8988T (cell line): ENCODE measurements around the gene TIGD4.

Experiments used
- DNase-seq: peaks from one replicate; pipeline ENCODE4 v3.0.0; 2011

Gene TIGD4

GRCh38 chr4:152779513-152780266 lies at the start of gene TIGD4, which contains the start of gene ARFIP1:
Gene TIGD4, minus strand, starts transcription at chr4:152779730. Its CDS starts 8,726 bp downstream, at chr4:152771004.
Gene ARFIP1, plus strand, starts transcription at chr4:152779954. Its CDS starts 49,680 bp downstream, at chr4:152829634.
- DNase-seq: peak; percentile 41

GRCh38 chr4:152828122-152828521 lies 48.6 kb upstream of the TIGD4 start:
- DNase-seq: no peak

DNA sequence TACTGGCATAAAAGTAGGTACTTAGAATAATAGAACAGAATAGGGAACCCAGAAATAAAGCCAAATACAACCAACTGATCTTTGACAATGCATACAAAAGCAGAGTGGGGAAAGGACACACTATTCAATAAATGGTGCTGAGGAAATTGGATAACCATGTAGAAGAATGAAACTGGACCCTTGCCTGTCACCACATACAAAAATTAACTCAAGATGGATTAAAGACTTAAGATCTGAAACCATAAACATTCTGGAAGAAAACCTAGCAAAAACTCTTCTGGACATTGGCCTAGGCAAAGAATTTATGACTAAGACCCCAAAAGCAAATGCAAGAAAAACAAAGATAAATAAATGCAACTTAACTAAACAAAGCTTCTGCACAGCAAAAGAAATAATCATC lies 45.8 kb upstream of the TIGD4 start:
- no peak for DNase-seq

GRCh38 chr4:152824561-152824960 lies 45.0 kb upstream of the TIGD4 start:
- no peak for DNase-seq

- DNase-seq: no peak
Measured at GRCh38 chr4:152822323-152822722, 42.8 kb upstream of the TIGD4 start.

DNA sequence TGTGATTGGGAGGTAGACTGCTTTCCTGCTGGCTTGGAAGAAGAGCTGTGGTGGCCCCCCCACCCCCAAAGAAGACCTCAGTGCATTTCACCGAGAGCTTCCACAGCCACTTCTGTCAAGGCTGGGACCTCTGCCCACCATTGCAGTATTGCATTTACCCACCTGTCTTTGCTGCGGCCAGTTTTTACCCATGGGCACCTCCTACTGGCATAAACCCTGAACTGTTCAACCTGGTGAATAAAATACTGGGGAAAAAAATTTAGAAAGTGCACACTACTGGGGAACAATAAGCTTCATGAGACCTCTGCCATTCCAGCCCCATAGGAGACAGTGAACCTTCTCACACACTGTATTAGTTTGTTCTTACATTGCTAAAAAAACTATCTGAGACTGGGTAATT lies 40.5 kb upstream of the TIGD4 start:
- no peak for DNase-seq

DNA sequence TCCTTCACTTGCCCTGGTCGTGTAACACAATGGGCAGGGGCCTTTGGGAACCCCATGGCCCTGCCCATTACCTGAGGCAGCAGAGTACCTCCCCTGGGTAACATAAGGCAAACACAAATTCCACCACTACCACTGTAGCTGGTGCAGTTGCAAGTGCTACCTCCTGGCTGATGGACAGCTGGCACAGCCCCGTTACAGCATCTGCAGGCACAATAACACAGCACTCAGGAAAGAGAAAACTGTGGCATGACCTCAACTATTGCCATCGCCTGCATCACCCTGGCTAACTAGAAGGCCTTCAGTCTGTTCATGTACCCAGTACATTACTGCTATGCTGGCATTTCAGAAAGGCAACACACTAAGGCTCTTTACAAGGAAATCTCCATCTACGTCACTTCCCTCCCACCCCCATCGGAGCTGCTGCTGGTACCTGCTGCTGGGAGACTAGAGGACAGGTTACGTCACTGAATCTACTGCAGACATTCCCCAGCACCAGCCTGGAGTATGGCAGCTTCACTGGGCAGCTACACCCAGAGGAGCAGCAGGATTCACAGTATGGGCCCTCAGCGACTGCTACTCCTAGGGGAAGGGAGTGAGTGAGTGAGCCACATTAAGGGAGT lies 39.6 kb upstream of the TIGD4 start:
- no peak for DNase-seq

DNA sequence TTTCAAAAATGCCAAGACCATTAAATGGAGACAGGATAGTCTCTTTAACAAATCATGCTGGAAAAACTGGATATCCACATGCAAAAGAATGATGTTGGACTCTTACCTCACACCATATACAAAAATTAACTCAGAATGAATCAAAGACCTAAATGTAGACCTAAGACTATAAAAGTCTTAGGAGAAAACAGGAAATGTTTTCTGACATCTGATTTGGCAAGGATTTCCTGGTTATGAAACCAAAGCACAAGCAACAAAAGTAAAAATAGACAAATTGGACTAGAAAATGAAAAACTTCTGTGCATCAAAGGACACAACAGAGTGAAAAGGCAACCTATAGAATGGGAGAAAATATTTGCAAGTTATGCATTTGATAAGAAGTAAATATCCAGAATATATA lies 37.8 kb upstream of the TIGD4 start:
- no peak for DNase-seq

DNA sequence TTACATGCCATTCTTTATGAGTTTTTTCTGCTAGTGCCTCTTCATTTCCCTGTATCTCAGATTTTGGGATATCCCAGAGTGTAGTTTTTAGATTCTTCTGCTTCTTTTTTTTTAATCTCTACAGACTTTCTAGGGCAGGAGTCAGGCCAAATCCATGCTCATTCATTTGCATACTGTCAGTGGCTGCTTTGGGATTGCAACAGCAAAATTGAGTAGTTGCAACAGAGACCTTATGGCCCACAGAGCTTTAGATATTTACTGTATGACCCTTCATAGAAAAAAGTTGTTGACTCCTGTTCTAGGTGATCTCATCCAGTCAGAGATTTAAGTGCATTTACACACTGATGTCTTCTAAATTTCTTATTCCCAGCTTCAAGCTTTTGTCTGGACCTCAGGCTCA lies 35.5 kb upstream of the TIGD4 start:
- no peak for DNase-seq

- DNase-seq: no peak
Measured at GRCh38 chr4:152810715-152811287, 31.3 kb upstream of the TIGD4 start.

DNA sequence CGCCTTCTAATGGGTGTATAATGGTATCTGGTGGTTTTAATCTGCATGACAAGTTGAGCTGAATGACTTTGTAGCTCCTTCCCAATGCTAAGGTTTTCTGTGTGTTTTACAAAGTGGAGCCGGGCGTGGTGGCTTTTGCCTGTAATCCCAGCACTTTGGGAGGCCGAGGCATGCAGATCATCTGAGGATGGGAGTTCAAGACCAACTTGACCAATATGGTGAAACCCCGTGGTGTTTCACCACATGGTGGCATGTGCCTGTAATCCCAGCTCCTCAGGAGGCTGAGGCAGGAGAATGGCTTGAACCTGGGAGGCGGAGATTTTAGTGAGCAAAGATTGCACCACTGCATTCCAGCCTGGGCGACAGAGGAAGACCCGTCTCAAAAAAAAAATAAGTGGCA lies 29.1 kb upstream of the TIGD4 start:
- DNase-seq: no peak

GRCh38 chr4:152807294-152807829 lies 27.8 kb upstream of the TIGD4 start:
- no peak for DNase-seq

DNA sequence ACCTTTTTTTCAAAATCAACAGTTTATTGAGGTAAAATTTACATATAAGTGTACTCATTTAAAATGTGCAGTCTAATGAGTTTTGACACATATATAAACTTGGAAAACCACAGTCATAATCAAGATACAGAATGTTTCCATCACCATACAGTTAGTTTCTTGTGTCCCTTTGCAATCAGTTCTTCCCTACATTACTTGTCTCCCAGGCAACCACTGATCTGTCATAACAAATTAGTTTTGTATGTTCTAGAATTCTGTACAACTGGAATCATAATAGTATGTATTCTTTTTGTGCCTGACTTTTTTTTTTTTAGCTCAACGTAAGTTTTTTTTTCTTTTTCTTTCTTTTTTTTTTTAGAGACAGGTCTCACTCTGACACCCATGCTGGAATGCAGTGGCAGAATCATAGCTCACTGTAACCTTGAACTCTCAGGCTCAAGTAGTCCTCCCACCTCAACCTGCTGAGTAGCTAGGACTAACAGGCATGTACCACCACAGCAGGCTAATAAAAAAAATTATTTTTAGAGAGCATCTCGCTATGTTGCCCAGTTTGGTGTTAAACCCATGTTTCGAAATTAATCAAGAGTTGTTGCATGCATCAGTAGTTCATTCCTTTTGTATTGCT lies 27.1 kb upstream of the TIGD4 start:
- DNase-seq: no peak

DNA sequence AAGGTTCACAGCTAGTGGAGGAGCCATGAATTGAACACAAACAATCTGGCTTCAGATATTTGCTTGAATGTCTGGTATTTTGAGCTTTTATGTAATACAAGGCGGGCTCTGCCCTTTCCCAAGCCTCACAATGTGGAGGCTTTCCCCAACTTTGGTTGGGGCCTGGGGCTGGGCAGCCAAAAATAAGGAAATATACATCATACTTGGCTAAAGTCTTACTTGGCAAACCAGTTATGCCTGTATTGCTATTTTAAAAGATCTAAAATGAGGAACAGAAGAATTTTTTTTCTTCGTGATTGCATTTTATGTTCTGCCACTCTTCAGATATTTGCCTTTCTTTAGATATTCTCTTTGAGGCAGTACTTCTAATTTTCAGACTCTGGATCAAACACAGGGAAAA lies 26.3 kb upstream of the TIGD4 start:
- DNase-seq: no peak

- DNase-seq: no peak
Measured at GRCh38 chr4:152805071-152805650, 25.6 kb upstream of the TIGD4 start.

- DNase-seq: no peak
Measured at GRCh38 chr4:152803541-152803940, 24.0 kb upstream of the TIGD4 start.

DNA sequence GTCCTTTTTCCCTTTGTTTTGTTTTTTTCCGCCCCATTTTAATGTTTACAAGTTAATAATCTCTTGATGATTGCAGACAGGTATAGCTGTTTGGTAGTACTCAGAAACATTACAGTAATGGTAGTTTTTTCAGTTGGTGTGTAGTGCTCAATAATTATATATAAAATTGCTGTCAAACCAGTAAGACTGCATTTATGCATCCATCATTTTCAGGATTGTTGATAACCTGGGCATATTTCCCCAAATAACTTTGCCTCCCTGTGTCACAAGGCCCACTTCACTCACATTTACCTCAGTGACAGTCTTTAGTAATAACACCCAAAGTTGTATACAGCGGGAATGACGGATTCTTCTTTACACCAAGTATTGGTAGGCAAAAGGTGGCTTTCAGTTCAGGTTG lies 16.4 kb upstream of the TIGD4 start:
- DNase-seq: no peak

- no peak for DNase-seq
Measured at GRCh38 chr4:152786627-152787026, 7.1 kb upstream of the TIGD4 start.

DNA sequence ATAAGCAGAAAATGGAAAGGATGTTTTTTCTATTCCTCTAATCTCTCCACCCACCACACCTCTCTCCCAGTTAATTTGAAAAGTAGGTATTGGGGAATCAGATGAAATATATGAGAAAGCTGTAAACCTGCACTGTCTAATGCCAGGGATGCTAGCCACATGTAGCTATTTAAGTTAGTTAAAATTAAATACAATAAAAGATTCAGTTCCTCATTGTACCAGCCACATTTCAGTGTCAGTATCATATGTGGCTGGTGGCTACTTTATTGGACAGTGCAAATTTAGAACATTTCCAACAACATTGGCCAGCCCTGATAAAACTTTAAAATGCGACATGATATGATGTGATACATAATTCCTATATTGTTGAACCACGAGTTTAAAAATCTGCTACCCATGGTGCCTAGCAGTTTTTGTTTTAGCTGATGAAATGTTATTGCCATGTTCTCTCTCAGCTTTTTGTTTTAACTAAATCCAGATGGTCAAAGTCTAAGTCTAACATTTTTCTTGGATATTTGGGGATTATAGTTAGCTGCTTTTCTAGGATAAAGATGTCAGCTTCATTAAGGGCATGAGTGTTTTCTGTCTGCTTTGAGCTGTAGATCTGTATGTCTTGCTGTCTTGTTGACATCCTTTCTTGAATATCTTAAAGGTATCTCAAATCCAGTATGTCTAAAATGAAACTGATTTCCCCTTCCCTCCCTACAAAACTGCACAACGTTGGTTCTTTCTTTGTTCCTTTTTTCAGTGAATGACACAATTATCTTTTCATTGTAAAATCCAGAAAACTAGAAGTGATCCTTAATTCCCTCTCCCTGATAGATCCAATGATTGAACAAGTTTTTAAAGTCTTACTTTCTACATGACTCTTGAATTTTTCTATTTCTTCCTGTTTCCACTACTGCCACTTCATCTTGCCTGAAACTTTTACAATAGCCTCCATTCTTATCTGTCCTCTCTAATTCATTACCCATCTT lies 6.4 kb upstream of the TIGD4 start:
- no peak for DNase-seq

DNA sequence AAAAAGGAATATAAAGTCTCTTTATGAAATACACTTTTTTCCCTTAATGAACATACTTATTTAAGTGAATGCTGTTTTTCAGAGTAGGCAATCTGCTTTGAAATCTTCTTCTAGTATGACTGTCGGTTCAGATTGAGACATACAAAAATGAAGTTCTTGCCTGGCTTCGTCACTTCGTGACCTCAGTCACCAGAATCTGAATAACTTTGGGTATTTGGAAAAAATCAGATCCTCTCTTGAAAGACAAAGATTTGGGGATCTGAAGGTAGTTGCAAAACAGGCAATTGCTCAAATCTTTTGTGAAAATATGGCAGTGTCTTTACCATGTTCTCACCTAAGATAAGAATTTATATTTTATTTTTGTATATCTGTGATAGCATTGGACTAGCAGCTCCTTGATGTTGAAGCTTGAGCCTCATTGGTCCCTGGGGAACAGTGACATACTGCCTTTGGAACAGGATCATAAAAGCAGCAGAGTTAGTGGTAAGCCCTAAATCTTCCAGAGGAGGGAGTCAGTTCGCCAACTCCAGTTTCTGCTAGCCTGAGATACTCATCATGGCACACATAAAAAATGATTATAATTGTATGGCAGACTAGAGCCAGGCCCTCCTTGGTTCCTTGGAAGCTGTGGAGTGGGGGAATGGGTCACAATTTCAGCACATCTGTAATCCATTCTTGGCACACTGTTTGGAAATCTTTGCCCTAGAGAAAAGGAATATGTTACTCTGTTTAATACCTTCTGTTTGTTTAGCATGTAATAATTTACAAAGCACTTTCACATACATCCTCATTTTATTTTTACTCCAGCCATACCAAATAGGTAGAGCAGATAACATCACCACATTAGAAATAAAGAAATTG lies 5.2 kb upstream of the TIGD4 start:
- no peak for DNase-seq

GRCh38 chr4:152780267-152780778 lies 793 bp upstream of the TIGD4 start:
- no peak for DNase-seq
